Large intestine (tissue), 3 donors: ENCODE data around the gene PPHLN1. TPM values are rescaled to one million over a fixed set of nuclear protein-coding genes. Genes with fewer than 3 reads are reported as not detected.

Source experiments
- DNase-seq, 2 donors: peaks; one replicate each; pipeline versions ENCODE4 v3.0.0 to v3.0.0-alpha.2; 2013
- H3K27ac ChIP-seq: one replicate; pipeline ENCODE4 v1.5.1; 2013; ENCODE audit warnings: low read length
- H3K27me3 ChIP-seq: 2 replicates; pipeline ENCODE4 v1.6.1; 2013; ENCODE audit warnings: low read length; ENCODE audit not compliant: control insufficient read depth, insufficient read depth
- H3K36me3 ChIP-seq: 2 replicates; pipeline ENCODE4 v1.6.1; 2013; ENCODE audit warnings: low read length; ENCODE audit not compliant: control insufficient read depth, insufficient read depth
- H3K4me1 ChIP-seq: one replicate; pipeline ENCODE4 v1.6.1; 2013; ENCODE audit warnings: low read length; ENCODE audit not compliant: control insufficient read depth, insufficient read depth
- H3K4me3 ChIP-seq: one replicate; pipeline ENCODE4 v1.5.1; 2013; ENCODE audit warnings: low read length
- H3K9me3 ChIP-seq: one replicate; pipeline ENCODE4 v1.6.1; 2013; ENCODE audit warnings: mild to moderate bottlenecking, low read depth, low read length, moderate library complexity; ENCODE audit not compliant: control insufficient read depth
- WGBS: methylation state at CpG from one replicate; pipeline ENCODE4 v1.1.5; 2013; ENCODE audit warnings: low lambda C conversion rate; ENCODE audit not compliant: insufficient coverage; 5-methylcytosine and 5-hydroxymethylcytosine counted together
- polyA plus RNA-seq: library from polyadenylated mRNA; unstranded; fragments of 120-200 nt; gene quantifications from one replicate; pipeline ENCODE4 v1.2.1, GENCODE V29; 2013

Gene PPHLN1
- polyA plus RNA-seq, 1 donor: 56.6 TPM

- no CpG with 5 or more reads among the region's 3 CpGs for WGBS
- Histone ChIP-seq H3K9me3 (no peaks in the 10 kb centered on the region), H3K36me3 (no peaks in the 10 kb centered on the region), H3K27ac (no peak overlapping the region), H3K4me1 (no peaks in the 10 kb centered on the region), H3K27me3 (no peaks in the 10 kb centered on the region), H3K4me3 (no peak overlapping the region)
- DNase-seq: no peak
Observed at GRCh38 chr12:42475106-42475505, 149.1 kb downstream of the PPHLN1 start.

DNA sequence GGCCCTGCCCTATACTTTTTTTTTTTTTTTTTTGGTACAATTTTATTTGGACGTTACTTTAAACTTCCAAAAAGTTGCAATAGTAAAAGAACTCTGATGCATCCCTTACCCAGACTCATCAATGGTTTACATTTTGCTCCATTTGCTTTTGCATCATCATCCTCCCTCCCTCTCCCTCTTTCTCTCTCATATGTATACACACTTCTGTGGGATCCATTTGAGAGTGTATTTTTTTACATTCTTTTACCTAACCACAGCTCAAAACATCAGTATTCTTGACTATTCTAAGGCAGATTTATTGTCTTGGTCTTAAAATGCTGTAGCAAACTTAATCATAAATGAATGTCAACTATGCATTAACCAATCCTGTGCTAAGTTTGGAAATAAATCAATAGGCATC lies 152.0 kb downstream of the PPHLN1 start:
- DNase-seq: no peak
- Histone ChIP-seq H3K4me3 (no peak overlapping the region), H3K27ac (no peak overlapping the region), H3K4me1 (peaks cover 5% of the 10 kb centered on the region), H3K36me3 (no peaks in the 10 kb centered on the region), H3K27me3 (no peaks in the 10 kb centered on the region), H3K9me3 (no peaks in the 10 kb centered on the region)
- no CpG with 5 or more reads among the region's 1 CpG for WGBS

DNA sequence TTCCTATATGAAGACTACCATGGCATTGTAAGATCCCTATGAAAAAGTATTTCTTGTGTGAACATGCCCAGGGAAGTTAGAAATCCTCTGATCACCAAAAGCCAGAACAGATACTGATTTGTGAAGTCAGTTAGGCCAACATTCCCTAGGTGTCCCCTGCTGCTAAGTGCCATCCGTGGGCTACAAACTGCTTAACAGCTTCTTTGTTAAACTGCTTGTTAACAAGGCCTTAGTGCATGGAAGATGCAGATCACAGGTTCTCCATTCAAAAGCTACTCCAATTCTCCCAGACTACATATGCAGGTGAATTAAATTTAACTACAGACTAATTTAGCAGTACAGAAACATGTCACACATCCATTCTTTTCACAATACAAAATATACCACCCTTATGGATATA lies 155.4 kb downstream of the PPHLN1 start:
- no peaks in the 10 kb centered on the region for H3K36me3 ChIP-seq
- no peak for DNase-seq
- H3K27ac ChIP-seq: no peak overlapping the region
- no peaks in the 10 kb centered on the region for H3K27me3 ChIP-seq
- no peak overlapping the region for H3K4me3 ChIP-seq
- WGBS: no CpG with 5 or more reads among the region's 1 CpG
- H3K4me1 ChIP-seq: peaks cover 5% of the 10 kb centered on the region
- no peaks in the 10 kb centered on the region for H3K9me3 ChIP-seq

GRCh38 chr12:42482041-42482747 lies 156.2 kb downstream of the PPHLN1 start:
- DNase-seq: peak; percentile 19 to 27
- H3K27me3 ChIP-seq: no peaks in the 10 kb centered on the region
- H3K9me3 ChIP-seq: no peaks in the 10 kb centered on the region
- H3K4me3 ChIP-seq: peak overlapping the region; percentile 65
- no peaks in the 10 kb centered on the region for H3K36me3 ChIP-seq
- 7% methylated on average over 3 of the region's 18 CpGs for WGBS
- H3K4me1 ChIP-seq: peaks cover 5% of the 10 kb centered on the region
- peak overlapping the region; percentile 47 for H3K27ac ChIP-seq

DNA sequence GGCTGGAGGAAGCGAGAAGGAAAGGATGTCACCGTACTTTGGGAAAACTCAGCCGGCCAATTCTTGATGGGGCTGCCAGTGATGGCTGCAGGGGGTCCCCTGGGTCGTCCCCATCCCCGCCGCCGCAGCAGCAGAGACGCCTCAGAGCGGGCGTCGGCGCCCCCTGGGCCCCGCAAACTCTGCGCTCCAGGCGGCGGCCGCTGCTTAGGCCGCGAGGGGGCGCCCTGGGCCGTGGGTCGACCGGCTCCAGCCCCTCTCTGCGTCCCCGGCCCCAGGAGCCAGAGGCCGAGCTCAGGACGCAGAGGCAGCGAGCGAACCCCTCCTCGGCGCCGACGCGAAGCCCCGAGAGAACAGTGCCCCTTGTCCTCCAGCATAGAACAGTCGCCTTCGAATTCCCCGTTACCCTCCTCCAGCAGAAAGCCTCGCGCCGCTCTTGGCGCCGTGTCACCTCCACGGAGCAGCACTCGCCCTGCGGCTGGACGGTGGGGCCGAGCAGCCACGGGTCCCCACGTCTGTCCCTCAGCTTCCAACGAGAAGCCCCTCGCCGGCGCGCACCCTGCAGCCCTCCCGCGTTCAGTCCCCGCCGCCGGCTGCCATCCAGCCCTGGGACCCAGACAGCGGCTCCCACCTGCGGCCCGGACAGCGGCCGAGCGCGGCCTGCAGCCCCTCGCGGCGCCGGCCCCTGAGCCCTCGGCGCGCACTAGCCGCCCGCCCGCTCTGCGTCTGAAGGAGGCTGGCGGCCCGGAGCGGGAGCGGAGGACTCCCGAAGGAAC lies 157.0 kb downstream of the PPHLN1 start:
- H3K36me3 ChIP-seq: no peaks in the 10 kb centered on the region
- H3K27ac ChIP-seq: peak overlapping the region; percentile 61
- H3K9me3 ChIP-seq: no peaks in the 10 kb centered on the region
- H3K4me1 ChIP-seq: peaks cover 5% of the 10 kb centered on the region
- DNase-seq: peak; percentile 61 to 76
- WGBS: no CpG with 5 or more reads among the region's 83 CpGs
- peak overlapping the region; percentile 65 for H3K4me3 ChIP-seq
- no peaks in the 10 kb centered on the region for H3K27me3 ChIP-seq

DNA sequence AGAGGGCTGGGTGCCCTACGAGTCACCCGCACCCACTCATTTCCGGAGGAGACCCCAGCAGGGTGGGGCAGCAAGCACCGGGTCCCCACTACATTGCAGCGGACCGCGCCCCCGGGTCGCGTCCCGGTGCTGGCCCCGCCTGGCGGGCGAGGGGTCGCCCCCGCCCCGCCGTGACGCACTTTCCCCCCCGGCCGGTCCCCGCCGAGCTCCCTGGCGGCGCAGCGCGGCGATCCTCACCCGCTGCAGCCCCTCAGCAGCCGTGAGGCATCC lies 157.5 kb downstream of the PPHLN1 start:
- WGBS: no CpG with 5 or more reads among the region's 30 CpGs
- H3K9me3 ChIP-seq: no peaks in the 10 kb centered on the region
- DNase-seq: peak in 1 of 2 donors; percentile 12
- peaks cover 5% of the 10 kb centered on the region for H3K4me1 ChIP-seq
- H3K36me3 ChIP-seq: no peaks in the 10 kb centered on the region
- peak overlapping the region; percentile 65 for H3K4me3 ChIP-seq
- H3K27ac ChIP-seq: peak overlapping the region; percentile 61
- no peaks in the 10 kb centered on the region for H3K27me3 ChIP-seq

GRCh38 chr12:42484996-42485395 lies 159.0 kb downstream of the PPHLN1 start:
- no peaks in the 10 kb centered on the region for H3K27me3 ChIP-seq

DNA sequence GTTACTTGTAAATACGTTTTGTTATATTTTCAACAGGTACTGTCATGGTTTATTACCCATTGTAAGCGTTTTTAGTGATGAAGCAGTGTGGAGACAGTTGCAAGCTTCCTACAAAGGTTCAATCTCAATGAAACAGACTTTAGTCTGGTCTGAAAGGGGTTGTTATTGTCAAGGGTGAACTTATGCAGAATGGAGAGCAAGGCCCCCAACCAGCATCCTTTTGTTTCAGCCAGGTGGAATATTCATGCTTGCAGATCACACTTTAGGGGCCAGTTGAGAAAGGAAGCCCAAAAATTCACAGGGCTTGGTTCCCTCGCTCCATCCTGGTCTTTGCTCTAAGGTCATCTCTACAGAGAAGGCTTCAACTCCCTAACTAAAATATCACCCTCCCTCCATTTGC lies 159.9 kb downstream of the PPHLN1 start:
- no peak for DNase-seq
- H3K36me3 ChIP-seq: no peaks in the 10 kb centered on the region
- H3K4me3 ChIP-seq: no peak overlapping the region
- H3K9me3 ChIP-seq: no peaks in the 10 kb centered on the region
- H3K27me3 ChIP-seq: no peaks in the 10 kb centered on the region
- H3K4me1 ChIP-seq: peaks cover 5% of the 10 kb centered on the region
- whole genome bisulfite sequencing: no CpG with 5 or more reads among the region's 3 CpGs
- no peak overlapping the region for H3K27ac ChIP-seq

More at GRCh38 chr12:42484996-42485395, 159.0 kb downstream of the PPHLN1 start:
- no peak overlapping the region for H3K27ac ChIP-seq
- DNase-seq: no peak
- H3K4me3 ChIP-seq: no peak overlapping the region
- H3K4me1 ChIP-seq: peaks cover 5% of the 10 kb centered on the region
- WGBS: no CpG with 5 or more reads among the region's 3 CpGs
- H3K9me3 ChIP-seq: no peaks in the 10 kb centered on the region
- no peaks in the 10 kb centered on the region for H3K36me3 ChIP-seq

DNA sequence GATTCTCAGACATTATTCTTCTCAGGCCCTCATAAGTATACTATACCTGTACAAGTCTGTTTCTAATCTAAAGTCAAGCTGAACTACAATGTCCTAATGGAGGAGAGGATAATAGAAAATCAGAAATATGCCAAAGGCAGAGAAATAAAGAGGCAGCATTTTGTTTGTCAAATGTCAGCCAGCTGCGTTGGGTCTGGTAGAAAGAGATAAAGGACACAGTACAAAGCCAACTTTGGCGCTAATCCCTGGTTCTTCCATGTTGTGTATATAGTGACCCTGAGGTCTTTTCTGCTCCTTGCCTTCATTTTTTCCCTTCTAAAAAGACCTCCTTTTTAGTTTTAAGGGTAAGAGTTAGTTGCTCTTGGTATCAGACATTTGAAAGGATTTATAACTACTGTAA lies 160.4 kb downstream of the PPHLN1 start:
- H3K27me3 ChIP-seq: no peaks in the 10 kb centered on the region
- H3K4me1 ChIP-seq: peaks cover 5% of the 10 kb centered on the region
- H3K36me3 ChIP-seq: no peaks in the 10 kb centered on the region
- no CpG with 5 or more reads among the region's 2 CpGs for WGBS
- no peak overlapping the region for H3K4me3 ChIP-seq
- H3K9me3 ChIP-seq: no peaks in the 10 kb centered on the region
- no peak overlapping the region for H3K27ac ChIP-seq
- no peak for DNase-seq

DNA sequence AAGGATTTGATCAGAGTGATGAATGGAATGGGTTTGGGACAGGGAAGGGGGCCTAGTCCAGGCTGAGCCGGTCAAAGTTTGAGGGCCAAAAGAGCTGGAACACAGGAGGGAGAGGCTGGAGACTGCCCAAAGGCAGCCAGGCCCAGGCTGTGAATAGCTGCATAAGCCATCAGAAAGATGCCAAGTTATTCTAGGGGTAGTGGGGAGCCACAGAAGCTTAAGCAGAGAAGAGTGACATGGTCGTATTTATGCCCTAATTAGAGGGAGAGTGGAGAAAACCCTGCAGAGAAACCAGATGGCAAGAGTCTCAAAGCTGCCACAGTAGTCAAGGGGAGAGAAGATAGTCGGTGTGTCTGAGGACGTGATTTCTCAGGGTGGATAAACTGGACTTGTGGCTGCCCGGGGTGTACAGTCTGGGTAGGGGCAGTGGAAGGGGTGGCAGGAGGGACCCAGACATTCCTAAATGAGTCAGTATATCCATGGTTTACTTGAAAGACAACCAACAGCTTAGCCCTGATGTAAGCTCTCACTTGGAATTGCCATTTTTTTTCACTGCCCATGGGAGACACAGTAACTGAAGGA lies 164.4 kb downstream of the PPHLN1 start:
- H3K9me3 ChIP-seq: no peaks in the 10 kb centered on the region
- no peaks in the 10 kb centered on the region for H3K4me1 ChIP-seq
- H3K4me3 ChIP-seq: no peak overlapping the region
- H3K27me3 ChIP-seq: no peaks in the 10 kb centered on the region
- H3K36me3 ChIP-seq: no peaks in the 10 kb centered on the region
- no peak for DNase-seq
- H3K27ac ChIP-seq: no peak overlapping the region
- no CpG with 5 or more reads among the region's 5 CpGs for WGBS
